T follicular helper cell (primary cell): Measurements from ENCODE around the gene ARHGAP8.
"Not testable (repeated sequence)": the region's sequence is repeated elsewhere in the genome, so short reads cannot be mapped to it uniquely, and the experiment has no call there.

ENCODE experiments used
- DNase-seq: peaks from one replicate; pipeline ENCODE4 v3.0.0-alpha.2; 2020; ENCODE audit warnings: low read depth

The ARHGAP8 gene

GRCh38 chr22:44765571-44766285 lies 13.4 kb downstream of the ARHGAP8 start:
- no peak for DNase-seq

- DNase-seq: no peak
These were observed 20.7 kb downstream of the ARHGAP8 start for GRCh38 chr22:44773082-44773481.

GRCh38 chr22:44775862-44776261 lies 23.5 kb downstream of the ARHGAP8 start:
- no peak for DNase-seq

- no peak for DNase-seq
These were observed 24.4 kb downstream of the ARHGAP8 start for GRCh38 chr22:44776605-44777363.

- DNase-seq: no peak
These were observed 25.0 kb downstream of the ARHGAP8 start for GRCh38 chr22:44777364-44777755.

GRCh38 chr22:44780876-44781449 lies 28.6 kb downstream of the ARHGAP8 start:
- no peak for DNase-seq

- no peak for DNase-seq
These were observed 30.1 kb downstream of the ARHGAP8 start for GRCh38 chr22:44782363-44782963.

- no peak for DNase-seq
These were observed 30.7 kb downstream of the ARHGAP8 start for GRCh38 chr22:44783091-44783490.

GRCh38 chr22:44783581-44783980 lies 31.2 kb downstream of the ARHGAP8 start:
- no peak for DNase-seq

GRCh38 chr22:44786136-44786535 lies 33.8 kb downstream of the ARHGAP8 start:
- DNase-seq: no peak

GRCh38 chr22:44786610-44787009 lies 34.2 kb downstream of the ARHGAP8 start:
- no peak for DNase-seq

- DNase-seq: no peak
These were observed 35.5 kb downstream of the ARHGAP8 start for GRCh38 chr22:44787832-44788231.

- no peak for DNase-seq
These were observed 40.7 kb downstream of the ARHGAP8 start for GRCh38 chr22:44793106-44793505.

- DNase-seq: no peak
These were observed 41.3 kb downstream of the ARHGAP8 start for GRCh38 chr22:44793506-44794172.

GRCh38 chr22:44795701-44796630 lies 43.6 kb downstream of the ARHGAP8 start:
- DNase-seq: no peak

- DNase-seq: no peak
These were observed 44.9 kb downstream of the ARHGAP8 start for GRCh38 chr22:44797181-44797725.

GRCh38 chr22:44799077-44799945 lies 46.9 kb downstream of the ARHGAP8 start:
- DNase-seq: no peak

GRCh38 chr22:44799946-44800634 lies 47.7 kb downstream of the ARHGAP8 start:
- not testable (repeated sequence) for DNase-seq

- DNase-seq: no peak
These were observed 49.1 kb downstream of the ARHGAP8 start for GRCh38 chr22:44801476-44801875.
